SK-N-SH (cell line): ENCODE measurements around the gene CERS6. TPM values are rescaled to one million over a fixed set of nuclear protein-coding genes. Genes with fewer than 3 reads are reported as not detected.

Source experiments
- polyA plus RNA-seq, 3 experiments: library from polyadenylated mRNA; depleted of rRNA; stranded (reverse); fragments of >200 nt; gene quantifications; 2 replicates each; pipeline ENCODE4 v1.2.3, GENCODE V29; 2012
- small RNA-seq, 7 experiments: library from RNA; depleted of rRNA; stranded (forward); fragments of <200 nt; gene quantifications; one replicate each; pipeline ENCODE3, GENCODE V24; 2012

Gene CERS6
- polyA plus RNA-seq, 1 of the 3 experiments (the other 2 are of a cell fraction): 1.8 TPM

Small RNA genes lying within 50 kb of the gene (small RNA-seq; reads per million reads assigned to genes)
- gene MIR4774 (0 to 1.8 (median 0.39) reads per million in 7 experiments), gene RN7SL813P (0 reads per million in 7 experiments), gene RNU6-766P (0 reads per million in 7 experiments)

Other genes with a start within 250 kb of the CERS6 start
- gene STK39, start 208.7 kb upstream of the CERS6 start, polyA plus RNA-seq (2012; rRNA removed): 9.6 and 12.3 TPM in 2 replicates